Activated CD8-positive, alpha-beta T cell treated with anti-CD3 and anti-CD28 coated beads, Interleukin-2, amount 10 ng/mL, durations not matched to agents 7 days and 5 days (primary cell): ENCODE data around the gene AP1S1. TPM values are rescaled to one million over a fixed set of nuclear protein-coding genes. Genes with fewer than 3 reads are reported as not detected.
A peak's percentile ranks its signal among the peaks of the same experiment; 100 is the strongest.
"Not testable (repeated sequence)": the region's sequence is repeated elsewhere in the genome, so short reads cannot be mapped to it uniquely, and the experiment has no call there.

Experiments used
- ATAC-seq: fragments of 150-1000 bp; cut with Tn5 transposase; one replicate; pipeline ENCODE4 v1.10.0; 2021; ENCODE audit warnings: moderate library complexity
- CTCF ChIA-PET: fragments of 350-600 bp; sonication (Branson Sonifier 250); formaldehyde crosslinking; loops from one replicate; lab custom pipeline; 2021; ENCODE audit warnings: antibody characterized with exemption; lab: Charles Lee
- POLR2A ChIA-PET: fragments of 350-600 bp; sonication (Branson Sonifier 250); formaldehyde crosslinking; loops from one replicate; lab custom pipeline; 2021; ENCODE audit warnings: antibody characterized with exemption; lab: Charles Lee
- DNase-seq: peaks from one replicate; pipeline ENCODE4 v3.0.0-alpha.2; 2020
- H3K27ac Mint-ChIP-seq: one replicate; pipeline ENCODE4 v1.8.0; 2021; ENCODE audit warnings: mild to moderate bottlenecking, mixed read lengths
- H3K27me3 Mint-ChIP-seq: one replicate; pipeline ENCODE4 v1.8.0; 2021; ENCODE audit warnings: low read depth, mixed read lengths
- H3K36me3 Mint-ChIP-seq: one replicate; pipeline ENCODE4 v1.8.0; 2021; ENCODE audit warnings: low read depth, mixed read lengths
- H3K4me1 Mint-ChIP-seq: one replicate; pipeline ENCODE4 v1.8.0; 2021; ENCODE audit warnings: low read depth, mixed read lengths
- H3K4me3 Mint-ChIP-seq: one replicate; pipeline ENCODE4 v1.8.0; 2021; ENCODE audit warnings: mild to moderate bottlenecking, mixed read lengths
- H3K9me3 Mint-ChIP-seq: one replicate; pipeline ENCODE4 v1.8.0; 2022; ENCODE audit warnings: mixed read lengths; ENCODE audit not compliant: insufficient read depth
- total RNA-seq, 2 experiments: library from RNA; stranded (reverse); gene quantifications; one replicate each; pipeline ENCODE4 v1.2.3, GENCODE V29; 2021

AP1S1 gene
- total RNA-seq, 2 experiments from 2014 or later: 46.2 to 48.9 TPM

DNA sequence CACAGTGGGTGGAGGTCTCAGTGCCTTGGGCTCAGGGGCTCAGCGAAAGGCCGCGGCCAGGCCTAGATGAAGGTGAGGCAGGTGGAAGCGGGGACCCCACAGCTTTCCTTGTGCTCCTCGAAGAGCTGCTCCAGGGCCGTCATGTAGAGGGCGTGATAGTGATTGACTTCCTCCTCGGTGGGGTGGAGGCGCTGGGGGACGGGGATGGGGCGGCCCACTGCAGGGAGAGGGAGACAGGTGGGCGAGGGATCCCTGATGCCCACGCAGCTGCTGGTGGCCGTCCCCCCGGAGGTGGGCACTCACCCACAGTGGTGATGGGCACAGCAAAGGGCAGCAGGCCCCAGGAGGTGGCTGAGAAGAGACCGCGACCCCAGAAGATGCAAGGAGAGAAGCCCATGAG, 41.6 kb downstream of the AP1S1 start:
- Mint-ChIP-seq H3K36me3 (no peaks in the 10 kb centered on the region), H3K27me3 (peaks cover 14% of the 10 kb centered on the region), H3K4me3 (no peak overlapping the region), H3K4me1 (peaks cover 9% of the 10 kb centered on the region), H3K9me3 (no peaks in the 10 kb centered on the region), H3K27ac (no peak overlapping the region)
- DNase-seq (no peak), ATAC-seq (no peak)
- ChIA-PET POLR2A (no interaction called here), CTCF (interaction anchor here (1.0 to 6.7 kb wide), 3 partner anchors 12 to 120 kb away, joined by 4 to 232 read pairs (median 5); no protein-coding TSS in a partner anchor)

DNA sequence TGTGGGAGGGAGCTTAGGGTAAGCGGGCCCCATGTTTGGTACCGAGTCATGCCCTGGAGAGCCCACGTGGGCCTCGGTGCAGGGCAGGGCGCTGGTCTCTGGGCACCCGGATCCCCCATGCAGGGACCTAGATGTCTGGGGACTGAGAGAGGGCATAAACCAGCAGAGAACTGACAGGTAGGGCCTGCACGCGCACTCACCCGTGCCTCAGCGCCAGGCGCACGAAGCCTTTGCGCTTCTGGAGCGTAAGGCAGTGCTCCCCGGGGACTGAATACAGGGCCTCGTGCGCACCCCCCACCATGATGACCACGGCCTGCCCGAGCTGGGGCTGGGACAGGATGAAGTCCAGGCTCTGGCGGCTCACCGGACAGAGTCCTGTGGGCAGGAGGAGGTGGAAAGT, 43.7 kb downstream of the AP1S1 start:
- POLR2A ChIA-PET: no interaction called here
- Mint-ChIP-seq H3K9me3 (no peaks in the 10 kb centered on the region), H3K27me3 (peaks cover 26% of the 10 kb centered on the region), H3K27ac (no peak overlapping the region), H3K4me3 (no peak overlapping the region), H3K36me3 (no peaks in the 10 kb centered on the region), H3K4me1 (peaks cover 6% of the 10 kb centered on the region)
- CTCF ChIA-PET: no interaction called here
- DNase-seq: no peak
- no peak for ATAC-seq

DNA sequence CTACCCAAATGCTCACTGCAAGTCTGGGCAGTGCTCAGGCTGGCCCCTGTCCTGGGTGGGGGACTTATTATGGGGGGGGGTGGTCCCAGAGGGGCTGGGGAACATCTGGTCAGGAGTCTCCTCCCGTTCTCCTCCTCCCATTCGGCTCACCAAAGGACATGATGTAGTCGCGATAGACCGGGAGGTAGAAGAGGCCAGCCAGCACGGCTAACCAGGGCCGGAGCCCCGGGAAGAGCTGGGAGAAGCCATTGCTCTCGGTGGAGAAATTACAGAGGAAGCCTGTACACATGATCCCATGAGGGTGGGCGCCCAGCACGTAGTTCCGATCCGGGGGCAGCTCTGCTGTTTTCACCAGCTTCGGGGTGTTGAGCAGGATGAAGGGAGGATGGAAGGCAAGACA, 44.2 kb downstream of the AP1S1 start:
- H3K4me1 Mint-ChIP-seq: peaks cover 6% of the 10 kb centered on the region
- POLR2A ChIA-PET: no interaction called here
- CTCF ChIA-PET: no interaction called here

DNA sequence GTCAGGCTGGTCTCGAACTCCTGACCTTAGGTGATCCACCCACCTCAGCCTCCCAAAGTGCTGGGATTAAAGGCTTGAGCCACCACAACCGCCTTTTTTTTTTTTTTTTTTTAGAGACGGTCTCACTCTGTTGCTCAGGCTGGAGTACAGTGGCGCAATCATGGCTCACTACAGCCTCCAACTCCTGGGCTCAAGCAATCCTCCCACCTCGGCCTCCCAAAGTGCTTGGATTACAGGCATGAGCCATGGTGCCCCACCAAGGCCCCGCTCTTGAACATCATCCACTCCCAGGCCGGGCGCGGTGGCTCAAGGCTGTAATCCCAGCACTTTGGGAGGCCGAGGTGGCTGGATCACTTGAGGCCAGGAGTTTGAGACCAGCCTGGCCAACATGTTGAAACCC, 45.2 kb downstream of the AP1S1 start:
- H3K4me3 Mint-ChIP-seq, H3K9me3 Mint-ChIP-seq, ATAC-seq, POLR2A ChIA-PET, H3K36me3 Mint-ChIP-seq, DNase-seq, H3K27ac Mint-ChIP-seq: not testable (repeated sequence)
- Mint-ChIP-seq H3K27me3 (peaks cover 34% of the 10 kb centered on the region), H3K4me1 (peaks cover 10% of the 10 kb centered on the region)
- CTCF ChIA-PET: interaction anchor here (1.0 to 1.4 kb wide), 3 partner anchors 8 to 91 kb away, joined by 3 read pairs; no protein-coding TSS in a partner anchor

More for the DNA sequence above, 44.2 kb downstream of the AP1S1 start:
- ATAC-seq: no peak
- DNase-seq: no peak
- no peaks in the 10 kb centered on the region for H3K9me3 Mint-ChIP-seq
- H3K27ac Mint-ChIP-seq: no peak overlapping the region
- H3K36me3 Mint-ChIP-seq: no peaks in the 10 kb centered on the region
- H3K4me3 Mint-ChIP-seq: no peak overlapping the region
- peaks cover 28% of the 10 kb centered on the region for H3K27me3 Mint-ChIP-seq

DNA sequence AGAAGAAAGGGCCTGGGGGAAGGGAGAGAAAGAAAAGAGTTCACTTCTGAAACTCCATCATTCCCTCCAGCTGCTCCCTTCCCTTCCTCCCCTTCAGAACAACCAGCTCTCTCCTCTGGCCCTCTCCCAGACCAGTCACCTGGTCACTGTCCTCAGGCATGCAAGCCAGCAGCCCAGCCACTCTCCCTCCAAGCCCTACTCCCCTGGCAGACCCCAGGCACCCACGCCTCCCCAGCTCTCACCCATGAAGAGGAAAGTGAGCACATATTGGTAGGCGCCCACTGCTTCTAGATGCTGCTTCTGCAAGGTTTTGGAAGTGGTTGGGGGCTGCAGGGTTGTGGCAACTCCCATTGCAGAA, 46.2 kb downstream of the AP1S1 start:
- POLR2A ChIA-PET: no interaction called here
- no peak for DNase-seq

DNA sequence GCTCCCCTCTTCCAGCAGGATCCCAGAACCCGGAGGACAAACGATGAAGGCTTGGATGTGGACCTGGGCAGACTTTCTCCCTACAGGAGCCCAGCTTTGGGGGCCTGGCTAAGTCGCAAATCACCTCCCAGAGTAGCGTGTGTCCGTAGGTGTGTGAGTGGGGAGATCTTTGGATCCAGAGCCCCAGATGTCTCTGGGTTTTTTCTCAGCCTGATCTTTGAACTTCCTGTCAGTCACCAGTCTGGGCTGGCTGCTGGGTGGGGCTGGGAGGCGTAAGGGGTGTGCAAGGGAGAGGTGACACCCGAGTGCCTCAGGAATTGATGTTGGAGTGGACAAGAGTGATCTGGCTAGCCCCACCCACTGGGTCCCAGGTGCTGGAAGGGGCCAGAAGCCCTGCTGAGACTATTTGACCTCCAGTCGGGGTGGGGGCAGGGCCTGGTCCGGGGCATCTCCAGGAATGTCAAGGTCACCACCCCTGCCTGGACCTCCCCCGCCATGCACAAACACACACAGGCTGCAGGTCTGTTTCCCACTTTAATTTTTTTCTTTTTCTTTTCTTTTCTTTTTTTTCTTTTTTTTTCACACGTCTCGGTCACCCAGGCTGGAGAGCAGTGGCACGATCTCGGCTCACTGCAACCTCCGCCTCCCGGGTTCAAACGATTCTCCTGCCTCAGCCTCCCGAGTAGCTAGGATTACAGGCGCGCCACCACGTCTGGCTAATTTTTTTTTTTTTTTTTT, 46.8 kb downstream of the AP1S1 start, which contains the start of gene MOGAT3:
Gene MOGAT3 (minus strand): TSS at position 175 of the 738 bp plus-strand sequence. CDS start 182 bp downstream, outside the sequence.
- H3K36me3 Mint-ChIP-seq: no peaks in the 10 kb centered on the region
- peaks cover 32% of the 10 kb centered on the region for H3K27me3 Mint-ChIP-seq
- H3K27ac Mint-ChIP-seq: no peak within 1 kb of the TSS
- ATAC-seq (no peak), DNase-seq (no peak)
- POLR2A ChIA-PET: no interaction called here
- CTCF ChIA-PET: interaction anchor here (0.9 to 1.4 kb wide), 4 partner anchors 8 to 89 kb away, joined by 3 to 5 read pairs (median 4); no protein-coding TSS in a partner anchor
- H3K4me1 Mint-ChIP-seq: peaks cover 10% of the 10 kb centered on the region
- H3K4me3 Mint-ChIP-seq: no peak within 1 kb of the TSS
- no peaks in the 10 kb centered on the region for H3K9me3 Mint-ChIP-seq

More for the DNA sequence above, 46.2 kb downstream of the AP1S1 start:
- H3K27ac Mint-ChIP-seq: no peak overlapping the region
- no peaks in the 10 kb centered on the region for H3K36me3 Mint-ChIP-seq
- no peak overlapping the region for H3K4me3 Mint-ChIP-seq
- CTCF ChIA-PET: interaction anchor here (0.9 to 1.4 kb wide), 5 partner anchors 8 to 90 kb away, joined by 3 to 5 read pairs (median 3); no protein-coding TSS in a partner anchor
- no peaks in the 10 kb centered on the region for H3K9me3 Mint-ChIP-seq
- no peak for ATAC-seq
- H3K4me1 Mint-ChIP-seq: peaks cover 10% of the 10 kb centered on the region
- peaks cover 32% of the 10 kb centered on the region for H3K27me3 Mint-ChIP-seq

DNA sequence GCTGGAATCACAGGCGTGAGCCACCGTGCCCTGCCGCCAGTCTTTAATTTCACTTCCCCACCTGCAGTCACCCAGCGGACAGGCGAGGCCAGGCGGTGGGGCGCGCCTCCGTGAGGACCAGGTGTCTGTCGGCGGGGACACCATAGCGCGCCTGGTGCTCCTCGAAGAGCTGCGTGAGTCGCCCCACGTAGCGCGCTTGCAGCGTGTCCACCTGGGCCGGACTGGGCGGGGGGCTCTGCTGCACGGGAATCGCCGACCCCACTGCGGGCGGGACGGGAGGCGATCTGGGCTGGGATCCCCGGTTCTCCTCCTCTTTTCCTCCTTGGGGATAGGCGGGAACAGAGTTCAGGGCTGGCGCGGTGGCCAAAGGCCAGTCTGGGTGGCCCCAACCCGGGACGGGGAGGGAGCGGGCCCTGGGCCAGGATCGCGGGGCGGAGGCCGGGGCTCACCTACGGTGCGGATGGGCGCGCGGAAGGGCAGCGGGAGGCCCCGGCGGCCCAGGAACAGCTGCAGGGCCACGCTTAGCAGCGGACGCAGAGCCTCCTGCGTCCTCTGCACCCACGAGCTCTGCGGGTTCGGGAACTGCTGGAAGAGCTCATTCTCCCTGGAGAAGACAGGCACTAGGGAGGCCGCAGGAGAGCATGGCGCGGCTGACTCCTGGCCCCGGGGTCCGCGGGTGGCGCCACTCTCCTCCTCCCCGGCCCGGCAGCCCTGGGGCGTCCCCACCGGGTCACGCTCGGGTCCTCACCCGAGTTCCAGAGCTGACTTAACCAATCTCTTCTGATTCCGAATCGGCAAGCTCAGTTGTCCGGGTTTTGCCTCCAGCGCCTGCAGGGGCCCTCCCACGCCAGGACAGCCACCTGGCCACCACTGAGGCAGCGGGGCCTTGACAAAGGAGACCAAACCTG, 47.7 kb downstream of the AP1S1 start:
- ATAC-seq (peak; percentile 35), DNase-seq (no peak)
- ChIA-PET POLR2A (interaction anchor here (1.5 kb wide), 1 partner anchor 16 kb away, joined by 3 read pairs; the partner anchor contains the start of gene ZNHIT1), CTCF (interaction anchor here (0.6 to 3.4 kb wide), 4 partner anchors 10 to 90 kb away, joined by 3 to 21 read pairs (median 6); partner anchors contain the start of genes PLOD3 and ZNHIT1)
- Mint-ChIP-seq H3K27ac (no peak overlapping the region), H3K4me3 (no peak overlapping the region), H3K27me3 (peaks cover 32% of the 10 kb centered on the region), H3K36me3 (no peaks in the 10 kb centered on the region), H3K9me3 (no peaks in the 10 kb centered on the region), H3K4me1 (peaks cover 10% of the 10 kb centered on the region)

DNA sequence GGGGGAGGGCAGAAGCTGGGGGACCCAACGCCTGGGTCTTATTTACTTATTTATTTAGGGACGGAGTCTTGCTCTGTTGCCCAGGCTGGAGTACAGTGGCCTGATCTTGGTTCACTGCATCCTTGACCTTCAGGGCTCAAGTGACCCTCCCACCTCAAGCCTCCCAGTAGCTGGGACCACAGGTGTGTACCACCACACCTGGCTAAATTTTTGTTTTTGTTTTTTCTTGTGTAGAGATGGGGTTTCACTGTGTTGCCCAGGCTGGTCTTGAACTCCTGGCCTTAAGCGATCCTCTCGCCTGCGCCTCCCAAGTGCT, 48.3 kb downstream of the AP1S1 start:
- ATAC-seq: no peak
- H3K36me3 Mint-ChIP-seq: no peaks in the 10 kb centered on the region
- H3K4me3 Mint-ChIP-seq: no peak overlapping the region
- H3K9me3 Mint-ChIP-seq: no peaks in the 10 kb centered on the region
- ChIA-PET POLR2A (interaction anchor here (1.5 kb wide), 1 partner anchor 15 kb away, joined by 3 read pairs; the partner anchor contains the start of gene ZNHIT1), CTCF (interaction anchor here (0.6 to 3.4 kb wide), 4 partner anchors 11 to 89 kb away, joined by 3 to 21 read pairs (median 6); partner anchors contain the start of genes PLOD3 and ZNHIT1)
- H3K27me3 Mint-ChIP-seq: peaks cover 32% of the 10 kb centered on the region
- no peak overlapping the region for H3K27ac Mint-ChIP-seq
- peaks cover 10% of the 10 kb centered on the region for H3K4me1 Mint-ChIP-seq
- no peak for DNase-seq

DNA sequence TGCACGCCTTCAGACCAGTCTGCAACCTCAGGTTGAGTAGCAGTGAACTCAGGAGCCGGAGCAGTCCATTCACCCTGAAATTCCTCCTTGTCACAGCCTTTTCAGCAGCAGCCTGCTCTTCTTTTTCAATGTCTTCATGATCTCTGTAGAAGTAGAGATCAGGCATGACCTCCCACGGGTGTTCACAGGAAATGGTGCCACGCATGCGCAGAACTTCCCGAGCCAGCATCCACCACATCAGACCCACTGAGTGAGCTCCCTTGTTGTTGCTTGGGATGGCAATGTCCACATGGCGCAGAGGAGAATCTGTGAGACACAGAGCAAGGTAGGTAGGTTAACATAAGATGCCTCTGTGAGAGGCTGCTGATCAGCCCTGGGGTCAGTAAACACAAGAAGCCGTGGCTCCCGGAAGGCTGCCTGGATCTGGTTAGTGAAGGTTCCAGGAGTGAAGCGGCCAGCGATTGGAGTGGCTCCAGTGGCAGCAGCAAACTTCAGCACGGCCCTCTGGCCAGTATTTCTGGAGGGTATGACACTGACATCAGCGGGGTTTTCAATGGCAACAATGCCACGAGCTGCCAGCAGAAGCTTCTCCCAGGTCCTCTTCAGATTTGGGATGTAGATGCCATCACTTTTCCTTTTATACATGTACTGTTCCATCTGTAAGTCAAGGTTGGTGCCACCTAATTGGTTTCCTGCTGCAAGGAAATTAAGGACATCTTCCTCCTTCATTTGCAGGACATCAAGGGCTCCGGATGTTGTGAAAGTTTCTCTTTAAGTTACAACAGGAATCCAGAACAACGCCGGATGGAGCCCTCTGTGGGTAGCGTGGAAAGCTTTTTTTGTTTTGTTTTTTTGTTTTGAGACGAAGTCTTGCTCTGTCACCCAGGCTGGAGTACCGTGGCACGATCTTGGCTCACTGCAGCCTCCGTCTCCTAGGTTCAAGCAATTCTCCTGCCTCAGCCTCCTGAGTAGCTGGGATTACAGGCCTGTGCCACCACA, 49.8 kb downstream of the AP1S1 start:
- CTCF ChIA-PET: interaction anchor here (0.7 to 3.4 kb wide), 4 partner anchors 12 to 78 kb away, joined by 3 to 21 read pairs (median 4); no protein-coding TSS in a partner anchor
- peak overlapping the region; percentile 16 for H3K4me3 Mint-ChIP-seq
- ATAC-seq, H3K36me3 Mint-ChIP-seq, DNase-seq, H3K9me3 Mint-ChIP-seq: not testable (repeated sequence)
- H3K27me3 Mint-ChIP-seq: peaks cover 32% of the 10 kb centered on the region
- H3K27ac Mint-ChIP-seq: peak overlapping the region; percentile 75
- peaks cover 10% of the 10 kb centered on the region for H3K4me1 Mint-ChIP-seq
- POLR2A ChIA-PET: interaction anchor here (0.7 to 1.5 kb wide), 2 partner anchors 14 kb away, joined by 3 read pairs; partner anchors contain the start of gene ZNHIT1

DNA sequence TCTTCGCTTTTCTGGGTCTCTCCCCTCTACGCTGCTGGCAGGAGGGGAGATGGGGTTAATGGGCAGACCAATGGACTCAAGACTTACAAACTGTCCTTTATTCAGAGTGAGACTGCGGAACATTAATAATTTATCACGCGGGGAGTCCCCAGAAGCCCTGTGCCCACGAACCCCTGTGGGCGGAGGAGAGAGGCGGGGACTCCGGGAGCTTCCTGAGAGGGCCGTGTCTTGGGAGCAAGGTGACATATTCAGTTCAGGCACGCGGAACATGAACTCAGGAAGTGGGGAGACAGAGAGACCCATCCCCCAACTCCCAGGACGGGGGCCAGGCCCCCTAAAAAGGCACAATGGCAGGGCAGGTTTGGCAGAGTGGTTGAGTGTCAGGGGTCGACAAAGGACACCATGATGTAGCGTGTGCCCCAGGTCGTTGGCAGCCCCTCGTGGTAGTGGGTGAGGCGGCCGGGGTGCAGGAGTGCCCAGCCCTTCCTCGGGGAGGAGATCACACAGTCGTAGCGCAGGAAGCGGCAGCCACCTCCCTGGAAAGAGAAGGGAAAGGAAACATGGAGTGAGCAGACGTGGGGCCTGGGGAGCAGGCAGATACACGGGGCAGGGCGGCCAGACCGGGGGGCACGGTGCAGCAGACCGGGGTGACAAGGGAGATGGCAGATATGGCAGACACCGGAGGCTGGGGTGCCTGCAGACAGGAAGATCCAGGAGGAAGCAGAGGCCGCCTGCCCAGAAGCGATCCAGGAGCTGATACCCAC, 51.8 kb downstream of the AP1S1 start:
- H3K9me3 Mint-ChIP-seq: no peaks in the 10 kb centered on the region
- H3K27me3 Mint-ChIP-seq: peaks cover 19% of the 10 kb centered on the region
- no peak overlapping the region for H3K27ac Mint-ChIP-seq
- H3K4me3 Mint-ChIP-seq: no peak overlapping the region
- H3K4me1 Mint-ChIP-seq: peaks cover 5% of the 10 kb centered on the region
- ATAC-seq (no peak), DNase-seq (no peak)
- H3K36me3 Mint-ChIP-seq: peaks cover 8% of the 10 kb centered on the region
- ChIA-PET POLR2A (no interaction called here), CTCF (interaction anchor here (0.9 to 2.1 kb wide), 3 partner anchors 11 to 77 kb away, joined by 3 to 5 read pairs (median 4); partner anchors contain the start of genes PLOD3 and ZNHIT1)
